VCaP (cell line): Measurements from ENCODE around the gene PRKCE.

ENCODE experiments used
- H3K27ac ChIP-seq: fragments of 450-650 bp; 2 replicates; pipeline ENCODE4 v1.5.1; 2017
- TF ChIP-seq, protein P1 (sequence below): fragments of 450-650 bp; conservative IDR thresholded peaks from 2 replicates; pipeline ENCODE4 v1.5.1; 2017; ENCODE audit warnings: mild to moderate bottlenecking, moderate library complexity

Gene PRKCE

DNA sequence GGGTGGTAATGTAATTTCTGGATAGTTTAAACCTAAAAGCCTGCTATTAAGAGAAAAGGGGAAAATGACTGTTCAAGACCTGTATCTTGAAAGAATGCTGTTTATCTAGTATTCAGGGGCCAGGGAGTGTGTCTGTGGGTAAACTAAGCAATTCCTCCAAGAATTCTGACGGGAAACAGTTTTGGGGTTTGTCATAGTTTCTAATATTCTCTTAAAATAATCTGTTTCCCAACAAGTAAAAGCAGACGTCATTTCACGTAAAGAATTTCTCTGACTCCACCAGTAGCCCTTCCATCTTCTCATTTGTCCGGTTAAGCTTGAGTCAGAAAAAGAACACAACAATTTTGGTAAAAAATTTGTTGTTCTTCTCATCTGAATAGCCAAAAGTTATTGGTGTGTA is 413.7 kb downstream of the PRKCE start:
- TF ChIP-seq, protein P1, sequence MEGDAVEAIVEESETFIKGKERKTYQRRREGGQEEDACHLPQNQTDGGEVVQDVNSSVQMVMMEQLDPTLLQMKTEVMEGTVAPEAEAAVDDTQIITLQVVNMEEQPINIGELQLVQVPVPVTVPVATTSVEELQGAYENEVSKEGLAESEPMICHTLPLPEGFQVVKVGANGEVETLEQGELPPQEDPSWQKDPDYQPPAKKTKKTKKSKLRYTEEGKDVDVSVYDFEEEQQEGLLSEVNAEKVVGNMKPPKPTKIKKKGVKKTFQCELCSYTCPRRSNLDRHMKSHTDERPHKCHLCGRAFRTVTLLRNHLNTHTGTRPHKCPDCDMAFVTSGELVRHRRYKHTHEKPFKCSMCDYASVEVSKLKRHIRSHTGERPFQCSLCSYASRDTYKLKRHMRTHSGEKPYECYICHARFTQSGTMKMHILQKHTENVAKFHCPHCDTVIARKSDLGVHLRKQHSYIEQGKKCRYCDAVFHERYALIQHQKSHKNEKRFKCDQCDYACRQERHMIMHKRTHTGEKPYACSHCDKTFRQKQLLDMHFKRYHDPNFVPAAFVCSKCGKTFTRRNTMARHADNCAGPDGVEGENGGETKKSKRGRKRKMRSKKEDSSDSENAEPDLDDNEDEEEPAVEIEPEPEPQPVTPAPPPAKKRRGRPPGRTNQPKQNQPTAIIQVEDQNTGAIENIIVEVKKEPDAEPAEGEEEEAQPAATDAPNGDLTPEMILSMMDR = no peak
- no peak overlapping the region for H3K27ac ChIP-seq

GRCh38 chr2:46066116-46066515 is 414.6 kb downstream of the PRKCE start:
- no peak overlapping the region for H3K27ac ChIP-seq
- TF ChIP-seq, protein P1 = no peak

GRCh38 chr2:46066601-46067000 is 415.1 kb downstream of the PRKCE start:
- TF ChIP-seq, protein P1 = no peak
- no peak overlapping the region for H3K27ac ChIP-seq

DNA sequence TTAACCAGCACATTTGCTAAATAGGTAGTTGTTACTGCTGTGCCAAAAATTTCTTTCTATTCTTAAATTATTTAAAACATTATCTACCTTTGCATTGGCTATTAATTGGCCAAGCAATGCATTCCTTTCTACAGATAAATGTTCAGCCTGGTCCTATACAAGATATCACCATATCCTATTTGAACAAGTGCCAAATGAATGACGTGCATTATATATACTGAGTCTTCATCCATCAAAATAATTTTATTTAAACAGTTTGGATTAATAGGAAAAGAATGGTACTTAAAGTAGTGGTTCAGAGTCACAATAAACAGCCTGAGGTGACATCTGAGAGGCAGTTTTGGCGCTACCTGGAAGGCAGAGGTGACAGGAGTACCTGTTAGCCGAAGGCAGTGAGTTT is 415.6 kb downstream of the PRKCE start:
- TF ChIP-seq, protein P1 = no peak
- no peak overlapping the region for H3K27ac ChIP-seq

GRCh38 chr2:46067501-46068305 is 416.2 kb downstream of the PRKCE start:
- H3K27ac ChIP-seq = no peak overlapping the region
- TF ChIP-seq, protein P1 = no peak

GRCh38 chr2:46068636-46069035 is 417.2 kb downstream of the PRKCE start:
- TF ChIP-seq, protein P1 = no peak
- H3K27ac ChIP-seq = no peak overlapping the region

GRCh38 chr2:46071074-46071473 is 419.6 kb downstream of the PRKCE start:
- H3K27ac ChIP-seq = no peak overlapping the region
- TF ChIP-seq, protein P1 = no peak
